GM15510 (cell line): ENCODE measurements around the gene GRPEL2.

Experiments used
- POLR2A ChIP-seq: IDR thresholded peaks from 3 replicates; pipeline ENCODE4 v1.6.1; 2011; ENCODE audit warnings: borderline replicate concordance; ENCODE audit not compliant: insufficient read length; ENCODE audit errors: extremely low read depth

The GRPEL2 gene

GRCh38 chr5:149328177-149328576, 17.1 kb upstream of the GRPEL2 start:
- TF ChIP-seq POLR2A, result no peak

GRCh38 chr5:149333711-149334443, 11.4 kb upstream of the GRPEL2 start:
- TF ChIP-seq POLR2A, result no peak

GRCh38 chr5:149337736-149338135, 7.6 kb upstream of the GRPEL2 start:
- no peak for TF ChIP-seq POLR2A

GRCh38 chr5:149338364-149338763, 6.9 kb upstream of the GRPEL2 start:
- TF ChIP-seq POLR2A, result no peak

GRCh38 chr5:149340920-149341319, 4.4 kb upstream of the GRPEL2 start:
- no peak for TF ChIP-seq POLR2A

GRCh38 chr5:149341876-149342275, 3.4 kb upstream of the GRPEL2 start:
- no peak for TF ChIP-seq POLR2A

GRCh38 chr5:149344151-149344550, 1.1 kb upstream of the GRPEL2 start:
- TF ChIP-seq POLR2A, result no peak

GRCh38 chr5:149345892-149346222, 558 bp downstream of the GRPEL2 start:
- TF ChIP-seq POLR2A, result no peak

GRCh38 chr5:149348518-149348917, 3.2 kb downstream of the GRPEL2 start:
- no peak for TF ChIP-seq POLR2A

- no peak for TF ChIP-seq POLR2A
These were observed 4.1 kb downstream of the GRPEL2 start for GRCh38 chr5:149349382-149349781.

GRCh38 chr5:149352169-149352568, 6.9 kb downstream of the GRPEL2 start:
- TF ChIP-seq POLR2A, result no peak

- TF ChIP-seq POLR2A, result no peak
These were observed 8.6 kb downstream of the GRPEL2 start for GRCh38 chr5:149353911-149354310.

- no peak for TF ChIP-seq POLR2A
These were observed 10.4 kb downstream of the GRPEL2 start for GRCh38 chr5:149355688-149356087.

- TF ChIP-seq POLR2A, result no peak
These were observed 11.1 kb downstream of the GRPEL2 start for GRCh38 chr5:149356391-149356790.

- TF ChIP-seq POLR2A, result peak; percentile 89
These were observed 12.3 kb downstream of the GRPEL2 start, which contains the start of gene PCYOX1L for GRCh38 chr5:149357370-149358293. Gene PCYOX1L (plus strand): TSS chr5:149358046. CDS start chr5:149358069, 23 bp downstream.

- no peak for TF ChIP-seq POLR2A
These were observed 13.0 kb downstream of the GRPEL2 start for GRCh38 chr5:149358294-149358651.

GRCh38 chr5:149358868-149359495, 13.7 kb downstream of the GRPEL2 start:
- TF ChIP-seq POLR2A, result no peak
